ENCODE data around the gene WDFY4. TPM values are rescaled to one million over a fixed set of nuclear protein-coding genes. Genes with fewer than 3 reads are reported as not detected.

WDFY4 gene
- total RNA-seq, 1 donor from 2014 or later, result not detected

GRCh38 chr10:48898426-48898825 is 213.8 kb downstream of the WDFY4 start:
- Mint-ChIP-seq H3K27ac (ENCODE audit: unreplicated experiment) (no peak overlapping the region), H3K27me3 (ENCODE audit: low read depth) (no peaks in the 10 kb centered on the region), H3K36me3 (ENCODE audit: low read depth) (no peaks in the 10 kb centered on the region), H3K9me3 (ENCODE audit: low read depth) (no peaks in the 10 kb centered on the region), H3K4me3 (ENCODE audit: unreplicated experiment) (no peak overlapping the region), H3K4me1 (ENCODE audit: low read depth) (no peaks in the 10 kb centered on the region)
- DNase-seq (ENCODE audit: low spot score), result no peak
- no peak for TF ChIP-seq CTCF (IDR thresholded peaks at IDR 0.05)

- no peak overlapping the region for H3K27ac Mint-ChIP-seq (ENCODE audit: unreplicated experiment)
- TF ChIP-seq CTCF (IDR thresholded peaks at IDR 0.05), result no peak
- no peaks in the 10 kb centered on the region for H3K4me1 Mint-ChIP-seq (ENCODE audit: low read depth)
- H3K9me3 Mint-ChIP-seq (ENCODE audit: low read depth), result peaks cover 2% of the 10 kb centered on the region
- no peak for DNase-seq (ENCODE audit: low spot score)
- H3K27me3 Mint-ChIP-seq (ENCODE audit: low read depth), result peaks cover 3% of the 10 kb centered on the region
- no peaks in the 10 kb centered on the region for H3K36me3 Mint-ChIP-seq (ENCODE audit: low read depth)
- H3K4me3 Mint-ChIP-seq (ENCODE audit: unreplicated experiment), result no peak overlapping the region
Measured at GRCh38 chr10:48899781-48900180, 215.1 kb downstream of the WDFY4 start.

- Mint-ChIP-seq H3K4me1 (ENCODE audit: low read depth) (no peaks in the 10 kb centered on the region), H3K36me3 (ENCODE audit: low read depth) (no peaks in the 10 kb centered on the region), H3K4me3 (ENCODE audit: unreplicated experiment) (no peak overlapping the region), H3K27ac (ENCODE audit: unreplicated experiment) (no peak overlapping the region), H3K27me3 (ENCODE audit: low read depth) (peaks cover 3% of the 10 kb centered on the region), H3K9me3 (ENCODE audit: low read depth) (peaks cover 2% of the 10 kb centered on the region)
- no peak for DNase-seq (ENCODE audit: low spot score)
- no peak for TF ChIP-seq CTCF (IDR thresholded peaks at IDR 0.05)
Measured at GRCh38 chr10:48900371-48900801, 215.7 kb downstream of the WDFY4 start.

GRCh38 chr10:48901319-48901718 is 216.6 kb downstream of the WDFY4 start:
- H3K9me3 Mint-ChIP-seq (ENCODE audit: low read depth), result peaks cover 2% of the 10 kb centered on the region
- no peaks in the 10 kb centered on the region for H3K36me3 Mint-ChIP-seq (ENCODE audit: low read depth)
- no peak for DNase-seq (ENCODE audit: low spot score)
- TF ChIP-seq CTCF (IDR thresholded peaks at IDR 0.05), result no peak
- no peaks in the 10 kb centered on the region for H3K4me1 Mint-ChIP-seq (ENCODE audit: low read depth)
- no peak overlapping the region for H3K27ac Mint-ChIP-seq (ENCODE audit: unreplicated experiment)
- no peak overlapping the region for H3K4me3 Mint-ChIP-seq (ENCODE audit: unreplicated experiment)
- peaks cover 3% of the 10 kb centered on the region for H3K27me3 Mint-ChIP-seq (ENCODE audit: low read depth)

GRCh38 chr10:48902096-48902495 is 217.4 kb downstream of the WDFY4 start:
- DNase-seq (ENCODE audit: low spot score), result no peak
- no peak overlapping the region for H3K4me3 Mint-ChIP-seq (ENCODE audit: unreplicated experiment)
- peaks cover 2% of the 10 kb centered on the region for H3K9me3 Mint-ChIP-seq (ENCODE audit: low read depth)
- no peaks in the 10 kb centered on the region for H3K36me3 Mint-ChIP-seq (ENCODE audit: low read depth)
- TF ChIP-seq CTCF (IDR thresholded peaks at IDR 0.05), result no peak
- H3K27me3 Mint-ChIP-seq (ENCODE audit: low read depth), result peaks cover 6% of the 10 kb centered on the region
- no peak overlapping the region for H3K27ac Mint-ChIP-seq (ENCODE audit: unreplicated experiment)
- H3K4me1 Mint-ChIP-seq (ENCODE audit: low read depth), result no peaks in the 10 kb centered on the region

Measured in chondrocyte (in vitro differentiated cells).